ENCODE results near the gene ITGA5.

The ITGA5 gene

DNA sequence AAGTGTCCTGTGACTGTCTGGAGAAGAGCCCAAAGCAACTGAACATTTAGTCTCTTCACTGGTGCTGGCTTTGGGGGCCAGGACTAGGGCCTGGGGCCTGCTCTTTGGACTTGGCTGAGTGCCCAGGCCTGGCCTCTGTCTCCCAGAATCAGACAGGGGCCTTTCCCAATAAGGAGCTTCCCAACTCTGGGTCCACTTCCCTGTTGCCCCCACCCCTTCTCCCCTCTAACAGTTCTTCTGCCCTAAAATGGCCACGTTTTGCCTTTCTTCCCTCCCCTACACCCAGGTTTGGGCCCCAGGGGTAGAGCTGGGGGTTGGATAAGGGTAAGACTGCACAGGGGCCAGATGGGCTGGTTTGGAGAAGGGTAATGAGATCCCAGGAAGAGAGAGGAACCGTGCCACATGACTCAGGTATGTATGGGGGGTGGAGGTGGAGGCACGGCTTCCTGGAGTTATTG, 10.0 kb upstream of the ITGA5 start:
- DNase-seq, result no peak

DNA sequence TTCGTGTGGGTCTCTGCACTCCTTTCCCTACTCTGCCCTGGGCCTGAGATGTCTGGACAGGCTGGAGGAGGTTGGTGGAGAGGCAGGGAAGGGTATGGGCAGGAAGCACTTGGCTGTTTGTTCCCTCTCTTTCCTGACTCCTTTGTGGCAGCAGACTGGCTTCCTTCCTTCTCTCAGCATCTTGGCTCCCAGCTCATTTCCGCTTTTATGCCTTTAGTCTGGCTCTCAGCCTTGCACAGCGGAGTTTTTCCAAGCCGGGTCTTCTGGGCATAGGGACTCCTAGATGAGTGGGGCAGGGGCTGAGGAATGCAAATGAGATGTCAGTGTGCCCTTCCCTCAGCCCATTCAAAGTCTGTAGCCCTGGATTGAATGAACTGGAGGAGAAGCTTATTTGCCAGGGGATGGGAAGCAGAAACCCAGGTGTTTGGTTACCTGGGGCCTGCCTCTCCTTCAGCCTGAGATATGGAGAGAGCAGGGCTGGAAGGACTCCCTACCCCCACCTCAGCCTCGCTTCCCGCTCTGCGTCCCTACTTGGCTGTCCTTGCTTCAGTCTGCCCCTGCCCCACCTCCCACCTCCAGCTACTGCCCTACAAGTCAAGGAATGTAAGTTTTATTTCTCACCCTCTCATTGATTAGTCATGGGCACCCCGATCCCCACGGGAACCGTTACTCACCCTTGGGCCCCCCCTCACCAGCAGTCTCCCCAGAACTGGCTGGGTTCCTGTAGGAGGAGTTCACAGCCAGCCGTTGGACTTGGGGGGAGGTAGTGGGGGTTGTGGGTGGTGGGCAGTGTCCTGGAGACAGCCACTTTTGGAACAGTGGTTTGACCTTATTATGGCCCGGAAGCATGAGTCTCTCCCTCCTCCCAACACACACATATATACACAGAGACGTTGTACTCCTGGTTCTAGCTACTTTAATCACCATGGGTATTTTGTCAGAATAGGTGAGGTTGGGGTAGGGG, 9.3 kb upstream of the ITGA5 start:
- DNase-seq, result no peak

DNA sequence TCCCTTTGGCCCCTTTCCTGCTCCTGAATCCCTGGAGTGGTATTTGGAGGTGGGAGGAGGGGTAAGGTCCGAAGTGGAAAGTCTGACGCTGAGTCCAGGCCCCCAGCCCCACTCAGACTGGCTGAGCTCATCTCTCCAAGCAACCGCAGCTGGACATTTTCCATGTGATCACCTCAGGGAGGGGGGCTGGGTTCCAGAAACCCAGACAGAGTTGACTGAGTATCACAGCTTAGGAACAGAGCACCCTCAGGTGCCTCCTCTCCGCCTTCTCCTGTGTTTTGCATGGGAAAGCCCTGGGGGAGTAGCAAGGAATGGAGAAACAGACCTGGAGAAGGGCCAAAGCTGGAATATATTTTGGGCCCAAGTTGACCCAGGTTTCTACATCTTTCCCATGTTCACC, 8.0 kb upstream of the ITGA5 start:
- DNase-seq, result no peak

DNA sequence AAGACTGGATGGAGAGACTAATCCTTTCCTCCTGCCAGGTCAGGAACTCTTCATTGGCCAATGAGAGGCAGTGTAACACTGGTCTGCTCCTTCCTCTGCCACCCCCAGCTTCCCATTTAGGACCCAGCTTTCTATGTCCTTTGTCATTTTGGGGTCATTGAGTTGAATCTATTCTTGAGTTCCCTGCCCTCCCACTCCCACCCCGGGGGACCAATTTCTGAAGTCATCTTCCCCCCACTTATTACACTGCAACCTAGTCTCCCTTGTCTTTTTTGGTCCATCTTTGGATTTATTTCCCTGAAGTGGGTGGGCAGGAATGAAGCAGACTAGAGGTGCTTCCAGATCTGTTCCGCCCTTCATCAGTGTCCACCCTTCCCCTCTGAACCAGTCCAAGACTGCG, 7.6 kb upstream of the ITGA5 start:
- no peak for DNase-seq

DNA sequence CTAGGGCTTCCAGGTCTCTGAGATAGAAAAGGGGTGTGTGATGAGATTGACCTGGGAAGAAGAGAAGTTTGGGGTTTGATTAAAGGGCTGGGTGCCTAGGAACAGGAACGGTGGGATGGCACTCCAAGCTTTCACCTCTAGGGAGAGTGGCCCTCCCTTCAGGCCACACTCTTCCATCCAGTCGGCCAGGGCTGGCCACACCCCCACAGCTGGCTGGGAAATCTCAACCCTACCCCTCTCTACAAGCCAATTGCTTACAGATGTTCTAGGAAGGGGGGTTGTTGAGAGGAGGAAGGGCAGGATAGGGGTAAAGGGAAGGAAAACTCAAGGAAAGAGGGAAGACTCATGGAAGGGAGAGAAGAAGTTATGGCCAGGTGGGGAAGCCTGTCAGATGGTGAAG, 6.6 kb upstream of the ITGA5 start:
- DNase-seq, result no peak

DNA sequence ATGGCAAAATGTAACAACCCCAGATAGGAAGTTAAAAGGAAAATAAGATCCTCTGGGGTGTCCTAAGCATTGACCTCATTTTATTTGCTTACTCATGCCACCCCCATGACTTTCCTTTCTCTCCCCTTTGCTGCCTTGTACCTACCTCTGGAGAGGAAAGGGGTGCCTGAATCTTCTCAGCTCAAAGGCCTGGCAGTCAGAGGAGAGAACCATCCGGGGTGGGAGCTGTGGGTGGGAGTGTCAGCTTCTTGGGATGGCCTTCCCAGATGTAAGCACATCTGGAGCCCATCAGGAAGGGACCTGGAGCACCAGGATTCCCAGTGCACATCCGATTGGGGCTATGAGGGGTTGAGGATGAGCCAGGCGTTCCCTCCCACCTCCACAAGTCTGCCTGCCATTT, 5.2 kb upstream of the ITGA5 start:
- no peak for DNase-seq

DNA sequence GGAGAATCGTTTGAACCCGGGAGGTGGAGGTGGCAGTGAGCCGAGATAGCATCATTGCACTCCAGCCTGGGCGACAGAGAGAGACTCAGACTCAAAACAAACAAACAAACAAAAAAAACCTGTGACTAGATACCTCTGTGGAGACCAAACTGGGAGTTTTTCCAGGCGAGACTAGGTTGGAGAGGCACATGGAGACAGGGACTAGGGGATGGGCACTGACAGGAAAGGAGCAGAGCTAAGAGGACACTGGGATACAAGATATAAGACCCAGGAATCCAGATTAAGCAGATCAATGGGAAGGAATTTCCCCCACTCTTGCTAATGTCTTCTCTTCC, 4.7 kb upstream of the ITGA5 start:
- DNase-seq, result no peak

DNA sequence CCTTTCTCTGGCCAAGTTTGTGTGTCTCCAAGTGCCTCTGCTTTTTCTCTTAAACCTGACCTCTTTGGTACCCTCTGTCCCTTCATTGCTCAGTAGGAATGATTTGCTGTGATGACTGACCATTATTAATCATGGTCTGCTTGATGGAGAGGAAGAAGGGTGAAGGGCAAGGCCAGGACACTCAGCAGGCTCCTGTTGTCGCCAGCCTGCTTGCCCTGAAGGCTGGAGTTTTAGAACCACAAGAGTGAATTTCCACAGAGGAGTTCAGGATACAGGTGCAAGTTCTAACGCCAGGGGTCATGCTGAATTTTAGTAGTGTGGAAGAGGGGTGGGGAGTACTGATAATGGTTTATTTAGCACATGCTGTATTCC, 2.8 kb upstream of the ITGA5 start:
- no peak for DNase-seq

DNA sequence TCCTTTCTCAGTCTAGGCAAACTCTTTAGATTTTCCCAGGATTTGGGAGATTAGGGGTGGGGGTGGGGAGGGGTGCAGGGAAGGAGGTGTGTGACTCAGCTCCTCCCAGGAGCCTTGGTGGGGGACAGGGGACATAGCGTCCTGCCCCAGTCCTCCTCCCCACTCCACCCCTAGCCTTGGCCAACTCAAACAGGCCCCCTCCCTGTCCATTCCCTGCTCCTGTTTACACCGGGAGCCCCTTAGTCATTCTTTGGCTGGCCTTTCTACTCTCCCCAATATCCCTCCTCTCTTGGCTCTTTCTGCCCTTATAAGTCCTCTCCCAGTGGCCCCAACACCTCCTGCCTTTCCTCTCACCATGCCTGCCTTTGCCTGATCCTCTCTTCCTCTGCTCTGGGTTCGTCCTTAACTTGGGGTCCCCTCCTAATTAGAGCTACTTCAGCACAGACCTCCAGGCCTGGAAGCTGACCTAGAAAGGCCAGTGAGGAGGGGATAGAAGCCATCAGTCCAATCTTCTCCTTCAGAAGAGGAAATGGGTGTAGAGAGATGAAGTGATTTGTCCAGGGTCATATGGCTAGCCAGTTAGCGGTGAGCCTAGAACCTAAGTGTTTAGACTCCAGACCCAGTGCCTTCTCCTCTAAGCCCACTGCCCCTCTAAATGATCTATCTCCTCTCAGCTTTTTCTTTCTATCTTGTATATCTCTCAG, 2.3 kb upstream of the ITGA5 start:
- DNase-seq, result no peak

DNA sequence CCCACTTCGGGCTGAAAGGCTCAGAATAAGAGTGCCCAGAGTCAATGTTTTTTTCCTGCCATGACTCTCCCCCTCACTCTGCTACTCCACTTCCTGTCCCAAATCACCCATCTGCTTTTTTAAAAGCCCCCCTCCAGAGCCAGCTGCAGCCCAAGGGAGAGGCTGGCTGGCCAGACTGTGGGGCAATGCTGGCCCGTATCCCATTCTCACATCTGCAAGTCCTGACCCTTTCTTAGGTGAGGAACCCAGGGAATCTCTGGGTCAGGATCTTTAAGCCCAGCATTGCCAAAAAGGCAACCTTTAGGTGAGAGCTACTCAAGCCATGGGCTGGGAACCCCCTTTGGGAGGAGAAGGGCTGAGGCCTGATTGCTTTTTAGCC, 1.7 kb upstream of the ITGA5 start:
- DNase-seq, result no peak

DNA sequence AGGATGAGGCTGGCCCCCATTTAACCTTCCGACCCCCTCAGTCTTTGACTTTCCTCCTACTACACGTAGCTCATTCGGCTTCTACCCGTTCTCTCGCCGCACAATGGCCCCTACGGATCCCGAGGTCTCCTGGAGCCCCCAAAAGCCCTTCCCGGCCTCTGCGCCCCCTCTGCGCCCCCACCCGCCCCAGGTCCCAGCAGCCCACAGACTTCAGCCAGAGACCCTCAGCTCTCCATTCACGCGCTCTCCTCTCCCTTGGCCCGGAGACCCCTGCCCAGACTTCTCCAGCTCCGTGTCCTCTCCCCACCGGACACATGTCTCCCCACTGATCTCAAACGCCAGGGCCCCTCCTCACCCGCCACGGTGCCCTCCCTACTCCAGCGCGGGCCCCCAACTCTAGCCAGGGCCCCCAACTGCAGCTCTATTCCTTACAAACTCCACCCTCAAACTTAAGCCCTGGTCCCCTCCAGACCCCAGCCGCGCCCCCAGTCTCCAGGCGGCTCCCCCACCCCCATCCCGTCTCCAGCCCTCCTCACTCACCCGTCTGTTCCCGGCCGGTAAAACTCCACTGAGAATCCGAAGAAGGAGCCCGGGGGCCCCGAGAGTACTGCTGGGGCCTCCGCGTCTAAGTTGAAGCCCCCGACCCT, 502 bp downstream of the ITGA5 start:
- DNase-seq, result no peak

DNA sequence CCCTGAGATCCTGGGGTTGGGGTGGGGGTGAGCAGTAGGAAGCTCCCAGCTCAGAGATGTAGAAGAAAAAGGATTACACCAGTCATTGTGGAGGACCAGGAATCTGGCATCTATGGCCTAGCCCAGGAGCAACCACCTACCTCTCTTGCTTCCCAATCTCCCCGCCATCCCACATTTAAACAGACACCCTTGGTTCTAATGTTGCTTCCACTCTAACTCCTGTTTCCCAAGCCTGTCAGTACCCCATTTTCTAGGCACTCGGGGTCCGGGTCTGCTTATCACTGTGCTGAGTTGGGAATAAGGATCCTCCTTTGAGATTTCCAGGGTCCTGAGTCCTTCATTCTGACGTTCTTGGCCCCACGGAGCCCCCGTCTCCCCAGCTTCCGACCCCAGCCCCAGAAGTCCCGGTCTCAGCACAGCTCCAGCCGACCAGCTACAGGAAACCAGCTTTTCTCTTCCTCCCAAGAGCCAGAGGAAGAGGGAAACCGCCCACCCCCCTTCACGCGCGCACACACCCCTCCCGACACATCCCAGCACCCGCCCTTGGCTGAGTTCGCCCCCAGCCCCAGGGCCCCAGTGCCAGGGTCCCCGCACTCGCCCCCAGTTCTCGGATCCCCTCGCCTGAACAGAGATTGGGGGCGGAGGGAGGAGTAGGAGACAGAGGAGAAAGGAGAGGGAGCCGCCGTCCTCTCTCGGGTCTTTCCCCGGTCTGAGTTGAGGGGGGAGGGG, 1.2 kb downstream of the ITGA5 start:
- DNase-seq, result no peak

DNA sequence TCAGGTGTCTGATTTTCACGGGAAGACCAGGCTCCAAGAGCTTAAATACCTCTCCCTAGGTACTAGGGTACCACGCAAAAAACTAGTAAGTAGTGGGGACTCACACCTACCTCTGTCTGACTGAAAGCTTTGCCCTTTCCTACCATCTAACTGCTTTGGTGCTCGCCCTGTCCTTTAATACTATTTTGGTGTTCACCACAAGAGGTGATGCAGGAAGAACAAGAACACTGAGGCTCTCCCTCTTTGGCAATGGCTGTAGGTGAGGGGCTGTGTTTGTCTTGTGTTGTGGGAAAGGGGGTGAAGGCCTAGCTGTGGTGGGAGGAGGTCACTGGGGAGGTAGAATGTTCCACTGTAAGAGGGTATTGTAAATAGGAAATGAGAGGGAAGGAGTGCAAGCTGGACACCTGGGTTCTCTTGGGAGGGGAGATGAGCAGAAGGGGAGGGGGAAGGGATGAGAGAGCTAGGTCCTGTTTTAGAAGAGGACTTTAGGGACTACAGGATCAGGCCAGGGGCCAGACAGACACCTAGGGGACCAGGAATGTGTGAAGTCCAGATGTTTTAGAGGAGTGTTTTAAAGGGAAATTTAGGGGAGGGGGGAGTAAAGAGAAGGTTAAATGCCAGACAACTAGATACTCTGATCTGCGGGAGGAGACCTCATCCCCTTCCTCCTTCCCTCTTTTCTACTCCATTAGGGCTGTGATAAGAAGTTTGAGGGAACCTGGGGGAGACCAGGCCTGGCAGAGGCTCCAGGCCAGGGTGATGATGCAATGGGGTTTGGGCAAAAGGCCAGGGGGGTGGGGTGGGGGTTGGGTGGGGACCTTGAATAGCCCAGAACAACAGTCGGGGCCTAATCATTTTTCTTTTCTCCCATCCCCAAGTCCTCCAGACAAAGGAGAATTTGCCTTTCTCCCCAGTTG, 2.1 kb downstream of the ITGA5 start:
- no peak for DNase-seq

DNA sequence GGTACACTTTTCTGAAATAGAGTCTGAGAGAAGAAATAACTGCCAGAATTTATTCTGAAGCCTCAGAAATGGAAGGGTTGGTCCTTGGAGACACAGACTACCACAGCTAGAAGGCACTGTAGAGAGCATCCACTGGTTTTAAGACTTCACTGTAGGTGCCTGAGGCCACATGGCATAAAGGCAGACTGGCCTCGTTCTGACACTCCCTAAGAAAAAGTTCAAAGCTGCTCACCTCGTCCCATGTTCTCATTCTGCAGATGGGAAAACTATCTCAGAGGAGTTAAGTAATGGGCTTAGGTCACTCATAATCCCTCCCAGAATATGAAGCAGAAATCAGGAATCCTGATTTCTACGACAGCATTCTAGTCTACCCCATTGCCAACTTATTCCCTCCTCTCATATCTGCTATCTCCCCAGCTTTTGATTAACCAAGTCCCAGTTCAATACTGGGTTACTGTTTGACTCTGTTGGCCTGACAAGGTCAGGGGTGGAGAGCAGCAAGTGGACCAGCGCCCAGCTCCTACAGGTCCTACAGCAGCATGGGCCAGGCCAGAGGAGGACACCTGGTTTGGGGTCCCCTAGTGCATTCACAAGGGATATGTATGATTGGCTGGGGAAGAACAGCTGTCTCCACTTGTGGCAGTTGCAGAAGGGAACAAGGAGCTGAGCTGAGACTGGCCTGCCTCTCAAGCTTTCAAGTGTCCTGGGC, 3.7 kb downstream of the ITGA5 start:
- no peak for DNase-seq

DNA sequence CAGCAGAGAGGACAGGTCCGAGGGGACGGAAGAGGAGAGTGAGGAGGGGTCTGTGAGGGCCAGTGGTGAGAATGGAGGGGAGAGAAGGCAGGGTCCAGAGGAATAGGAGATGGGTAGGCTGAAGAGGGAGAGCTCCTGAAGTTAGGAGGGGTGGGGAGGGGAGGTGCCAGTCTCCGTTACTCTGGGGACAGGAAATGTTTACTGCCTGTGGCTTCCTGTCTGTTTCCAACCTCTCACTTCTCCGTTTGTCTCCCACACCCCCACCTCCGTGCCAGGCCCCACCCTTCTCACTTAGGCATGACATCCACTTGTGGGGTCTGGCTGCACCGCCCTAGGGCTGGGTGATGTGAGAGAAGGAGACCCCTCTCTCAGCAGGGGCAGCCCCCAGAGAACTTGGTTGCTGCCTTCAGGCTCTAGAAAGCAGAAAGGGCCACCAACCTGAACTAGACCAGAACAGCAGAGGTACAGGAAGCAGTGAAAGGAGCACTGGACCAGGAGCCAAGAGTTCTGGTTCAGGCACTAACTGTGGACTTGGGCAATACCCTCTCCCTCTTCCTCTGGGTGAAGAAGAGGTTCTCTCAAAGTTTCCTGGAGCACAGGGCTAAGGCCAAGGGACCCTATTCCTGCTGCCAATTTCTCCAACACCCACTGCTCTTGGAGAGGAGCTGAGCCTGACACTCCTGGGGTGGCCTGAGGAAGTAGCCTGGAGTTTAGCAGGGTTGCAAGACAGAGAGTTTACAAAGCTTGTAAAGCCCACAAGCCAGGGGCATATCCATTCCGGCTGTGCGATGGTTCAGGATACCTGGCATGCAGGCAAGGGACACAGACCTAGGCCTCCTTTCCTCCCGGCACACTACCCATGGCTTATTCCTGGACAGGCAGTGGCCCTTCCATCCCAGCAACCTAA, 5.5 kb downstream of the ITGA5 start:
- DNase-seq, result no peak

DNA sequence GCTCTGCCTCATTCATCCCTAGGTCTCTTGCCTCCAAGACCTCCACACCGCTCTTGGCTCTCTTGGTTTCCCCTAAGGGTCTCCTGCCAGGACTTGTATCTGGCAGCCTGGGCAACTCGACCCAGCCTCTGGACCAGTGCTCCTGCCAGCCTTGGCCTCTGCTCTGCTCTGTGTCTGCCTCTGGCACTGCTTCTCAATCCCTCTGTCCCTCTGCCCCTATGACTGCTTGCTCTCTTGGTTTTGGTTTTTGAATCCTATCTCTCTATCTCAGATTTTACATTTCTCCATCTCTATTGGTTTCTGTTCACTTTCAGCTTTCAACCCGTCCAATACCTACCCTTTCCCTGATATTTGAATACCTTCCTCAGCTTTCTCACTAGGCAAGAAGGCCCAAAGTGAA, 6.3 kb downstream of the ITGA5 start:
- DNase-seq, result no peak

DNA sequence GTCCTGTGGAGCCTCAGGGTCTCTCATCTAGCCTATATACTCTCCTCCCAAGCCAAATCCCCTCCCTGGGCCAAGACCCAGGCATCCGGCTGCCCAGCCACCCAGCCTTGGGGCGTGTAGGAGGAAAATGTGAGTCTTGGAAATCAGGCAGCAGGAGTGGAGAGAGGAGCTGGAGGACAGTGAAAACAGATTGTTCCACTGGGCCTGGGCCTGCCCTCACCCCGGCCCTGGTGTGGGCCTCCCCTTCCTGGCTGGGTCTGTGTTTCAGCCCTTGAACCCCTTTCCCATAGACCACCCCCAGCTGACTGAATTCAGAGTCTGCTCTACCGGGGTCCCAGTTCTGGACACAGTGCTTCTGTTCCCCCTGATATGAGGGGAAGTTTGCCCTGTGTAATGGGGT, 6.7 kb downstream of the ITGA5 start:
- no peak for DNase-seq

DNA sequence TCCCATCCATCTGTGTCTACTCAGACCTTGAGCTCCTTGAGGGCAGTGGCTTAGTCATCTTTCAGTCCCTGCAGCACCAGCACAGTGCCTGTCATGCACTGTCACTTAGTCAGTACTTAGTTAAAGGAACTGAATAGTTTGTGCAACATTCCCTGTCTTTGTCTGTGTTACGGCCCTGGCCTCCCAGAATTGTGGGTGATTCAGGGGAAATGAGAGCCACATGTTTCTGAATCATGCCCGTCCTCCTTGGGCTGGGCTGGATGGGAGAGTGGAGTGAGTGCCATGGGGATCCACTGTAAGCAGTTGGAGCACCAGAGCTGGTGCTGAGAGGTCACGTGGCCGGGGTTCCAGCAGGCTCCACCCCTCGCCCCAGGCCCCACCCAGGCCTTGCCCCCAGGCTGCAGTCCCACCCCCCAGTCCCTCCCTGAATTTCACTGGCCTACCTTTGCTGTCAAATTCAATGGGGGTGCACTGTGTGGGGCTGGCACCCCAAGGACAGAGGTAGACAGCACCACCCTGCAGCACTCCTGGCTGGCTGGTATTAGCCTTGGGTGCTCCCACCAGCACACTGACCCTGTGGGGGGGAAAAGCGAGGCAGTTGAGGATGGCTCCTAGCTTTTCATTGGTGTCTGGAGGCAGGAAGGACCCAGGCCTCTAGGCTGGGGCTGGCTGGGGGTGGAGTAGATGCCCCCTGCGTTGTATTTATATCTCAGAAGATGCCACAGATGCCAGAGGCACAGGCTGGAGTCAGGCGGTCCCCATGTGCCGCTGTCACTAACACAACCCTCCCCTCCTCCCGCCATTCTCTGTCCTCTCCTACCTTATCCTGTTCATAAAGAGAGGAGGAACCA, 7.5 kb downstream of the ITGA5 start:
- DNase-seq, result no peak

DNA sequence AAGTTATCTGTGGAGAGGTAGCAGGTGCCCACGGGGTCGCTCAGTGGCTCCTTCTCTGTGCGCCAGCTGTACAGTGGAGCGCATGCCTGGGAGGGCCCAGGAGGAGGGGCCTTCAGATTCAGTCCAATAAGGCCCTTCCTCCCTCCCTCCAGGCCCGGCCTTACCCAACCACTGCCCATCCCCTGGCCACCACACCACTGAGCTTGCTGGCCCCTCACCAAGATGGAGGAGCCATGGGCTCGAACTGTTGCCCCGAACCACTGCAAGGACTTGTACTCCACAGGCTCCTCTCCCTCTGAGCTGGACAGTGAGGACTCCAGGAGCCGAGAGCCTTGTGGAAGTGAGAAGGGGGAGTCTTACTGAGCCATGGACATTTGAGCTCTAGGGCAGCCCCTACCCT, 9.8 kb downstream of the ITGA5 start:
- DNase-seq, result no peak
